ENCODE measurements around the gene TMEM165. TPM values are rescaled to one million over a fixed set of nuclear protein-coding genes. Genes with fewer than 3 reads are reported as not detected.

TMEM165 gene
- total and polyA plus RNA-seq, 2 donors (not counting 3 experiments of a cell fraction or from before 2014, with no cell fraction given): 144 to 177 TPM

DNA sequence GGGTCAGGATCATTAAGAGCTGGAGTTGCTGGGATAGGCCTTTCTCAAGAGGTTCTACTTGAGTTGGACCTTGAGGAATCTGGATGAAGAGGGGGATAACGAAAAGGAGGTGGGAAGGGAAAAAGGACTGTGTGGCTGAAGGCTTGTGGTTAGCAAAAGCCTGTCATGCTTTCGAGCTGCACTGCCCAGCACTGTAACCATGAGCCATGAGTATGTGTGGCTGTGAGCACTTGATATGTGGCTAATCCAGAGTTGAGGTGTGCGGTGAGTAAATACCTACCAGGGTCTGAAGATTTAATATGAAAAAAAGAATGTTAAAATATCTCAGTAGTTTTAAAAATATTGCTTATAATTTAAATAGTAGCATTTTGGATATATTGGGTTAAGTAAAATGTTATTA lies 11.4 kb downstream of the TMEM165 start:
- no peak overlapping the region for H3K9ac ChIP-seq (replicated peaks; ENCODE audit: extremely low read depth, insufficient read depth, low read length)
- H3K9me1 ChIP-seq (replicated peaks; ENCODE audit: control insufficient read depth, extremely low read depth, insufficient read depth, low read length): no peaks in the 10 kb centered on the region
- FAIRE-seq (no peak), DNase-seq (ENCODE audit: low read depth, low spot score) (no peak)
- no peaks in the 10 kb centered on the region for H3K27me3 ChIP-seq (ENCODE audit: control insufficient read depth in 2 of 2, insufficient read depth in 2 of 2, low read length in 2 of 2)
- intact Hi-C loops (cut with micrococcal nuclease): no loop called here
- TF ChIP-seq EZH2 (IDR thresholded peaks at IDR 0.05; ENCODE audit: borderline replicate concordance, low read depth, low read length, severe bottlenecking) (no peak), MYC (IDR thresholded peaks at IDR 0.05; ENCODE audit: low read depth, low read length) (no peak), GATA2 (IDR thresholded peaks at IDR 0.05; ENCODE audit: insufficient read depth, insufficient read length, low read depth, low read length) (no peak), FOS (IDR thresholded peaks at IDR 0.05; ENCODE audit: borderline replicate concordance, insufficient read depth, low read length) (no peak), POLR2A (IDR thresholded peaks at IDR 0.05; ENCODE audit: low read depth, low read length) (no peak), POLR2AphosphoS5 (IDR thresholded peaks at IDR 0.05; ENCODE audit: insufficient read depth, low read depth, low read length) (no peak), JUN (IDR thresholded peaks at IDR 0.05; ENCODE audit: borderline replicate concordance, insufficient read depth, insufficient read length, low read depth) (no peak)
- TF ChIP-seq, protein P1, sequence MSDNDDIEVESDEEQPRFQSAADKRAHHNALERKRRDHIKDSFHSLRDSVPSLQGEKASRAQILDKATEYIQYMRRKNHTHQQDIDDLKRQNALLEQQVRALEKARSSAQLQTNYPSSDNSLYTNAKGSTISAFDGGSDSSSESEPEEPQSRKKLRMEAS (IDR thresholded peaks at IDR 0.05; ENCODE audit: insufficient read depth, insufficient read length): no peak
- TF ChIP-seq, protein P2, sequence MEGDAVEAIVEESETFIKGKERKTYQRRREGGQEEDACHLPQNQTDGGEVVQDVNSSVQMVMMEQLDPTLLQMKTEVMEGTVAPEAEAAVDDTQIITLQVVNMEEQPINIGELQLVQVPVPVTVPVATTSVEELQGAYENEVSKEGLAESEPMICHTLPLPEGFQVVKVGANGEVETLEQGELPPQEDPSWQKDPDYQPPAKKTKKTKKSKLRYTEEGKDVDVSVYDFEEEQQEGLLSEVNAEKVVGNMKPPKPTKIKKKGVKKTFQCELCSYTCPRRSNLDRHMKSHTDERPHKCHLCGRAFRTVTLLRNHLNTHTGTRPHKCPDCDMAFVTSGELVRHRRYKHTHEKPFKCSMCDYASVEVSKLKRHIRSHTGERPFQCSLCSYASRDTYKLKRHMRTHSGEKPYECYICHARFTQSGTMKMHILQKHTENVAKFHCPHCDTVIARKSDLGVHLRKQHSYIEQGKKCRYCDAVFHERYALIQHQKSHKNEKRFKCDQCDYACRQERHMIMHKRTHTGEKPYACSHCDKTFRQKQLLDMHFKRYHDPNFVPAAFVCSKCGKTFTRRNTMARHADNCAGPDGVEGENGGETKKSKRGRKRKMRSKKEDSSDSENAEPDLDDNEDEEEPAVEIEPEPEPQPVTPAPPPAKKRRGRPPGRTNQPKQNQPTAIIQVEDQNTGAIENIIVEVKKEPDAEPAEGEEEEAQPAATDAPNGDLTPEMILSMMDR (IDR thresholded peaks at IDR 0.05; ENCODE audit: extremely low read depth in 1 of 2, insufficient read depth in 1 of 2, low read depth in 1 of 2, low read length in 2 of 2): no peak
- no peaks in the 10 kb centered on the region for H3K9me3 ChIP-seq (replicated peaks; ENCODE audit: control insufficient read depth, insufficient read depth, low read length)
- no peak overlapping the region for H3K27ac ChIP-seq (ENCODE audit: insufficient read depth, low read depth, low read length)
- no peaks in the 10 kb centered on the region for H3K4me1 ChIP-seq (ENCODE audit: control insufficient read depth, extremely low read depth, insufficient read depth, low read length)
- H3K4me2 ChIP-seq (ENCODE audit: insufficient read depth, low read length): no peak overlapping the region
- dilution Hi-C loops (cut with MboI; ENCODE audit: extremely low pct_ligation_motif_present, low sequenced_read_pairs): no loop called here
- no peak overlapping the region for H2AFZ ChIP-seq (ENCODE audit: low read depth, low read length)
- H3K36me3 ChIP-seq (ENCODE audit: control insufficient read depth in 2 of 2, extremely low read depth in 1 of 2, insufficient read depth in 2 of 2, low read length in 2 of 2): peaks cover 9 to 22% of the 10 kb centered on the region in 2 experiments
- peaks cover 97% of the 10 kb centered on the region for H3K79me2 ChIP-seq (ENCODE audit: control insufficient read depth, insufficient read depth, low read length)
- no TSS peak for BruUV-seq (replicated peaks)
- CTCF ChIA-PET: interaction anchor here (1.6 kb wide), 1 partner anchor 17 kb away, joined by 4 read pairs; no protein-coding TSS in a partner anchor
- H4K20me1 ChIP-seq (replicated peaks; ENCODE audit: control insufficient read depth, extremely low read depth, insufficient read depth, low read length): peaks cover 22% of the 10 kb centered on the region
- H3K4me3 ChIP-seq (replicated peaks in 1 of 3; ENCODE audit: insufficient read depth in 1 of 3, low read depth in 1 of 3, low read length in 3 of 3): no peak overlapping the region
- POLR2A ChIA-PET: no interaction called here

Measured in endothelial cell of umbilical vein (primary cell).